HG03342 (cell line): ENCODE data around the gene PPP1R26.
"Not testable (repeated sequence)": the region's sequence is repeated elsewhere in the genome, so short reads cannot be mapped to it uniquely, and the experiment has no call there.

Experiments
- ATAC-seq: cut with Tn5 transposase; IDR thresholded peaks from one replicate; pipeline ENCODE4 v1.9.1; 2021; ENCODE audit warnings: mild to moderate bottlenecking, moderate library complexity; ENCODE audit not compliant: unreplicated experiment

Gene PPP1R26

DNA sequence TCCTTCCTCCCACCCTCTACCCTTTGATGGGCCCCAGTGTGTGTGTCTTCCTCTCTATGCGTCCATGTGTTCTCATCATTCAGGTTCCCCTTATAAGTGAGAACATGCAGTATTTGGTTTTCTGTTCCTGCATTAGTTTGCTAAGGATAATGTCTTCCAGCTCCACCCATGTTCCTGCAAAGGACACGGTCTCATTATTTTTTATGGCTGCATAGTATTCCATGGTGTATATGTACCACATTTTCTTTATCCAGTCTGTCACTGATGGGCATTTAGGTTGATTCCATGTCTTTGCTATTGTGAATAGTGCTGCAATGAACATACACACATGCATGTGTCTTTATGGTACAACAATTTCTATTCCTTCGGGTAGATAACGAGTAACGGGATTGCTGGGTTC lies 21.1 kb upstream of the PPP1R26 start:
- not testable (repeated sequence) for ATAC-seq

DNA sequence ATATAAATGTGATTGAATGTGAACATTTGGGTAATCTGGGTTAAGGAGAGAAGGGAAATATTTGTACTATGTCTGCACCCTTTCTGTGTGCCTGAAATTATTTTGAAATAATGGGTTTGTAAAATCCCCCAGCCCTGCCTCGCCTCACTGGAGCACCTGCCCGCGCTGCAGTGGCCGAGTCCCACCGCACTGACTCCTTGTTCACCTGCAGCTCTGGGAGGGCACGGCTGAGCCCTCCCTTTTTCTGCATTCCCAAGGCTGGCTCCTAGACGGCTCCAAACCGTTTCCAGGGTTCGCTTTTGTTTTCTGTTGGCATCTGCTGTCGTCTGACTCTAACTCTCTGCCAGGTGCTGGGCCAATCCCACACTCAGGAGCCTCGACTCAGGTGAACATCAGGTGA lies 17.6 kb upstream of the PPP1R26 start:
- no peak for ATAC-seq

DNA sequence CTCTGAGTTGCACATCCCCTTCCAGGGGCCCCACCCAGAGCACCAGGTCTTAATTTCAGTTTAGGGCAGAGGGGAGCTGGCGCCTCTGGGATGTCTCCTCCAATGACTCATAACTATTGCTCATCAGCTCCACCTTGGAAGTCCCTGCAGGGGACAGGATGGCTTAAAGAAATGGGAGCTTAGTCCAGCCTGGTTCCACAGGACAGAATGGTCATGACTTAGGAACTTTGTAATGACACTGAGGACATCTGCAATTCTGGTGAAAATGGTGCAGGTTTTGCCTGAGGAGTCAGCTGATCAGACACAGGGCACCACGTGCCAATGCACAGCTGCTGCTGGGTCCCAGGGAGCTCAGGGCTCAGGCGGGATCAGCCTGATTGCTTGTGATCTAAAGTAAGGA lies 16.4 kb upstream of the PPP1R26 start:
- ATAC-seq, result no peak

DNA sequence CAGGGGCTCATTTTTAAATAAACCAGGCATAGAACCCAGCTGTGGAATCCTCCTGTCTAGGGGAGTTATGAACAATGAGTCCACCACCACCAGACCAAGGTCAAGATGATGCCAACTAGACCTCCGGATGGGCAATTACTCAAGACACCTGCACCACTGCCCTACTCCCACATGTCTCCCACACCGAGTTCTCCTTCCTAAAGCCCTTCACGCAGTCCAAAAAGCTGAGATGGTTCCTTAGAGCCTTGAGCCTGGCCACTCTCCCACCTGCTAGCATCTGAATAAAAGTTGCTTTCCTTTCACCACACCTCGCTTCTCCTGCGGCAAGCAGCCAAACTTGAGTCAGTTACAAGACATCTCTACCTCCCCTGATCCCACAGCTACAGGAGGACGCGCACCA lies 15.4 kb upstream of the PPP1R26 start:
- no peak for ATAC-seq

DNA sequence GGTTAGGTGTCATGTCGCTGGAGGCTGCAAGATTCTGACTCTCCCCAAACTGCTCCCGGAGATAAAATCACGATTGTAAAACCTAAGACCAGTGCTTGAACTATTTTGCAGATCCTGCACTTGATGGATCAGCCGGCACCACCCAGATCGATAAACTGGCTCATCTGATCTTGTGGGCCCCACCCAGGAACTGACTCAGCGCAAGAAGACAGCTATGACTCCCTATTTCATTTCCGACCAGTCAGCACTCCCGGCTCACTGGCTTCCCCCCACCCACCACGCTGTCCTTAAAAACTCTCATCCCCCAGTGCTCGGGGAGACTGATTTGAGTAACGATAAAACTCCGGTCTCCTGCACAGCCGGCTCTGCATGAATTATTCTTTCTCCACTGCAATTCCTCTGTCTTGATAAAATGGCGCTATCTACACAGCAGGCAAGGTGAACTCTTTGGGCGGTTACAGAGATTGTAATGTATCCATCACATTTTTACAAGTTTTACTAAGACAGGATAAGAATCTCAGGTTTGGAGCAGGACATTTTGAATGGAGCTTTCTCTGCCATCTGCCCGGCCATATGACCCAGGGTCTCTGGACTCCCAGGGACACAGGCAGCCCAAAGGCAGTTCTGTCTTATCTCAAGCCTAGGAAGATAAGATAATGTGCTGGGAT lies 10.6 kb upstream of the PPP1R26 start:
- ATAC-seq, result no peak

DNA sequence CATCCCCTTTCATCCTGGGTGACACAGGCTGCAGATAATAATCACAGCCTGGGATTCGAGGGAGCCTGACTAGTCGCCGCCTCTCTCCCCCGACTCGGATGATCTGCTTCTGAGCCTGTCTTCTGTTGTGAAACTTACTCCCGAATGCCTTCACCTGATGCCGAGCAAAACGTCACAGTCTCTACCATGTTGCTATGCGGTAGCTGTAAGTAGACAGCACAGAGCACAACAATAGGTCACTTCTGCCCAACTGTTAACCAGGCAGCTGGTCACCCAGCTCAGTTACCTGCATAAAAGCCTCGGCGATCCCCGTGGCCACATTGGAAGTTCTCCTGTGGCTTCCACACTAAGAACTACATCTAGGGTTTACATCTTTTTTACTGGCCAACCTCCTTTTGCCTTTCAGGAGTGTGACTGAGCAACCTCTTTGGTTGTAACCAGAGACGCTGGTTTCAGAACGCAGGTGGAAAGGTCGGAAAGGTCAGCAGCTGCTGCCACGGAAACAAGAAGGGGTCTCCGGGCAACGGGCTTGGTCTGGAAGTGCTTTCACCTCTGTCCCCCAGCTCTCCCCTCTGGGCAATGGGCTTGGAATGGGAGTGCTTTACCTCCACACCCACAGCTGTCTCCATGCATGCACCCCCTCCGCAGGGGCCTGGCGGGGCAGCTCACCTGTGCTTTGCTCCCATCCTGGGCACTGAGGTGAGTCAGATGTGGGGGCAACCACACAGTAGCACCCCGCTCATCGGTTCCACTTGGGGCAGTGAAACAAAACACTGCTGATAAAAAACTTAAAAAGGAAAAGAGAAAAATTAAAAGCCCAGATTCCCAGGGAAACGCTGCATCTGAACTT lies 7.6 kb upstream of the PPP1R26 start:
- no peak for ATAC-seq

- ATAC-seq, result no peak
Observed at GRCh38 chr9:135473972-135474543, 5.5 kb upstream of the PPP1R26 start.

- no peak for ATAC-seq
Observed at GRCh38 chr9:135474915-135475314, 4.7 kb upstream of the PPP1R26 start.

DNA sequence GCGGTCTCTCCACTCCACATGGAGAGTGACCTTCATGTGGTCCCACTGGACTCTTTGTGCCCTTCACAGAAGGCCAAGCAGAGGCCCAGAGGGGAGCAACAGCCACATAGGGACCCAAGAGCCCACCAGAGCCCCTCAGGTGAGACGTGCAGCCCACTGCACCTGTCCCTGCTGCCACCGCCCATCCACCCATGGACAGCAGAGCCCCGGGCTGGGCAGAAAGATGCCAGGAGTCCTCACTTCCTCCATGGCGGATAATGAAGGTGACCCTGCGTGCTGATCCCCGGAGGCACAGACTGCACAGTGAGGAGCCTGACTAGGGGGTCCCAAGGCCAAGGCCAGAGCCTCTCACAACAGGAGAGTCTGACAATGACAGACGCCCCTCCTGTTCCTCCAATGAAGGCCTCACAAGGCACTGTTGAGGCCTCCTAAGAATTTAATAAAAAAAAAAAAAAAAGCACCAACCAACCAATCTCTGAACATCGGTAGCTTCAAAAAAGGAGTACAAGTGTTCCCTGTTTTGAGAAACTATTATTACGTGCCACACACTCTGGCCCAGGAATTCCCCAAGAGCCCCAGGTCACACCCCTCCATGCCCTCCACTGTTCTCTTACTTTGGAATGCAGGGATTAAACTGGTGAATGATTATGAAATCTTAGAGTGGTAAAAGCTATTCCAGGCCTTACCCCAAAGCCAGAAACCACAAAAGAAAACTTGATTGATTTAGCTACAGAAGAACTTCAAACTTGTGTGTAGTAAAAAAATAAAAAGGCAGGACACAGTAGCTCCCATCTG lies 2.8 kb upstream of the PPP1R26 start:
- ATAC-seq, result no peak

GRCh38 chr9:135478191-135478590 lies 1.4 kb upstream of the PPP1R26 start:
- no peak for ATAC-seq

DNA sequence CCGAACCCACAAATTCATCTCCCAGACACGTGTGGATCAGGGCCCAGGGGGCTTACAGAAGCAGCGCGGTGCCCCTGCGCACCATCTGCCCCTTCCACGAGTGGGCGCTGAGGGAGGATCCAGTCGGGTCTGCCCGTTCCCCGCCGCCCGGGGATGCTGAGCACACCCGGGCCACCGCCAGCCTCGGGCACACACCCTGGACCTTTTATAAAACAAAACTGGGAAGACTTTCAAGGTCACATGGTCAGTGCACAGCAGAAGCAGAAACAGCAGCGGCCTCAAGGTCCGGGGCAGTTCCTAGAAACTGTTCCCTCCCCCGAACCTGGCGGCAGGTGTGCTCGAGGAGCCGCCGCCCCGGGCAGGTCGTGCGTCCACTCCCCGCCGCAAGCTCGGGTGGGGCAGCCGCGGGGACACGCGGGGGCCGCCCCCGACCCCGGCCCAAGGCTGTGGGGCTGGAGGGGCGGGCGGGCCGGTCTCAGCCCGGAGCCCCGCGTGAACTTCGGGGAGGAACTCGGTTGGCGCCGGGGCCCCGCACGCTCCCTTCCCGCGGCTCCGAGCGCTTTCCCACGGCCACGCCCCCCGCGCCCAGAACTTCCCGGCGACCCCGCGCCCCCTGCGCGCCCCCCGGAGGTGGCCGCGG lies 633 bp upstream of the PPP1R26 start:
- no peak for ATAC-seq

- no peak for ATAC-seq
Observed at GRCh38 chr9:135480071-135480939, 723 bp downstream of the PPP1R26 start.

- no peak for ATAC-seq
Observed at GRCh38 chr9:135480940-135481310, 1.3 kb downstream of the PPP1R26 start.

DNA sequence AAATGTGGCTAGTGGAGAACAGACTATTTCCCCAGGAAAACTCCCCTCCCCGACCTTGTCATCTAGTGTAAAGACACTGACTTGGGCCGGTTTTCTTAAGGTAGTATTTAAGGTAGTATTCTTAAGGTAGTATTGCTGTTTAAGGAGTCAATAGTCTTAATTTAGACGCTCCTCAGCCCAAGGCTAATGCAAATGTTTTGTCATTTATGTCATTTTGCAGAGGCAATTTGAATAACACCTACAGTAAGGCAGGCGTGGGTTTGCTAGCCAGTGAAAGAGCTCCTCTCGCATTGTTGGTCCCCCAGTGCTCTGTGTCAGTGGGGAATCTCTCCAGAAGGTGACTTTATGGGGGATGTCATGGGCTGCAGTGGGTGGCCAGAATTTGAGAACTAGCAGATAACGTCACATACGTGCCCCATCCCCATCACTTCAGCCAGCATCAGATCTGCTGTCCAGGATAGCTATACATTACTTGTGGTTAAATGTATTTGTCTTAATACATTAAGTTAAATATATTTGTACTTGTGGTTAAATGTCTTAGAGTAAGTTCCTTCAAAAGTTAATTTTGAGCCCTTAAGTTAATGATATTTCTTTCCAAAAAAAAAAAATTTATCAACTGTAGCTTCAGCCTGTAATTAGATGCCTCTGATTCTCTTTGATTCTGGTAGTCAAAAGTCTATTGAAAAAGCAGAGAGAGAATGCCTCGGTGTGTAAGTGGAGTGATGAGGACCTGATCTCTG lies 2.6 kb downstream of the PPP1R26 start:
- no peak for ATAC-seq

DNA sequence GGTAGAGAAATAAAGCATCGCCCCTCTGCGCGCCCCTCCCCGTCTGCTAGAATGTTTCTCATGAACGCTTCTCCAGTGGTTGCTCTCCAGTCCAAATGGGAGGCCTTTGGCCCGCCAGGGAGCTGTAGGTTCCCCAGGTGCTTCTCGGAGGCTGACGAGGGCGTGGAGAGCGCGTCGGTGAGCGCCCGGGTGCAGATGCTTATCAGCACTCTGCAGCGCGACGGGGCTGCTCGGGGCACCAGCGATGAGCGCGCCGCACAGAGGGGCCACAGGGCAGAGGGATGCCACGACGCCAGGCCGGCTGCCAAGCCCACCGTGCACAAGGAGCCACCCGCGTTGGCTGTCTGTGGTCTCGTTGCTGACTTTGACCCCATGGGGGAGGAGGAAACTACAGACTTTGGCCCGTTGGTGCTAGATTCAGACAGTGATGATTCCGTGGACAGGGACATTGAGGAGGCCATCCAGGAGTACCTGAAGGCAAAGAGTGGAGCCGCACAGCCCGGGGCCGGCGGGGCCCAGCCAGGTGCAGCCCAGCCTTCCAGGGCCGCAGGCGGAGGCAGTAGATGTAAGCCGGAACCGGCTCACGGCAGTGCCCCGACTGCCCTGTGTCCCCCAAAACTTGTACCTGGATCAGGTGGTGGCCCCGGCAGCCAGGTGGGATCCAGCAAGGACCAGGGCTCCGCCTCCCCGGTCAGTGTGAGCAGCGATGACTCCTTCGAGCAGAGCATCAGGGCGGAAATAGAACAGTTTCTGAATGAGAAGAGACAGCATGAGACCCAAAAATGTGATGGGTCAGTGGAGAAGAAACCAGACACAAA lies 5.1 kb downstream of the PPP1R26 start:
- no peak for ATAC-seq

DNA sequence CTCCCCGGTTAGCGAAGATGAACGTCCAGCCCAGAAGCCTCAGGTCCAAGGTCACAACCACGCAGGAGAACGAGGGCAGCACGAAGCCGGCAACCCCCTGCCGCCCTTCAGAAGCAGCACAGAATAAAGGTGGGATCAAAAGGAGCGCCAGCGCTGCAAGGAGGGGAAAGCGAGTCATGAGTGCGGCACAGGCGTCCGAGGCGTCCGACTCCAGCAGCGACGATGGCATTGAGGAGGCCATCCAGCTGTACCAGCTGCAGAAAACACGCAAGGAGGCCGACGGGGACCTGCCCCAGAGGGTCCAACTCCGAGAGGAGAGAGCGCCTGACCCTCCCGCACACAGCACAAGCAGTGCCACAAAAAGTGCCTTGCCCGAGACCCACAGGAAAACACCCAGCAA lies 5.8 kb downstream of the PPP1R26 start:
- ATAC-seq, result no peak

DNA sequence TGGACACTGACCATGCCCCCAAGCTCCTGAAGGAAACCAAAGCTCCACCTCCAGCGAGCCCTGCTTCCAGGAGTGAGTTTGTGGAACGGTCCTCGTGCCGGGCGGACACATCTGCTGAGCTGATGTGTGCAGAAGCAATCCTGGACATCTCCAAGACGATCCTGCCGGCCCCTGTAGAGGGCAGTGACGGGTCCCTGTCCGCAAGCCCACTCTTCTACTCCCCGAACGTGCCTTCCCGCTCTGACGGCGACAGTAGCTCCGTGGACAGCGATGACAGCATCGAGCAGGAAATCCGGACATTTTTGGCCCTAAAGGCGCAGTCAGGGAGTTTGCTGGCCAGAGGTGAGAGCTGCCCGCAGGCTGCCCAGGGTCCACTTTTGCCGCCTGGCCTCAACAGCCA lies 6.2 kb downstream of the PPP1R26 start:
- ATAC-seq, result no peak

- no peak for ATAC-seq
Observed at GRCh38 chr9:135486267-135487065, 6.9 kb downstream of the PPP1R26 start.
